ENCODE data around the gene GPR173. TPM values are rescaled to one million over a fixed set of nuclear protein-coding genes. Genes with fewer than 3 reads are reported as not detected.

GPR173 gene
- total RNA-seq, 2 experiments from 2014 or later = 5.4 to 8.7 TPM

DNA sequence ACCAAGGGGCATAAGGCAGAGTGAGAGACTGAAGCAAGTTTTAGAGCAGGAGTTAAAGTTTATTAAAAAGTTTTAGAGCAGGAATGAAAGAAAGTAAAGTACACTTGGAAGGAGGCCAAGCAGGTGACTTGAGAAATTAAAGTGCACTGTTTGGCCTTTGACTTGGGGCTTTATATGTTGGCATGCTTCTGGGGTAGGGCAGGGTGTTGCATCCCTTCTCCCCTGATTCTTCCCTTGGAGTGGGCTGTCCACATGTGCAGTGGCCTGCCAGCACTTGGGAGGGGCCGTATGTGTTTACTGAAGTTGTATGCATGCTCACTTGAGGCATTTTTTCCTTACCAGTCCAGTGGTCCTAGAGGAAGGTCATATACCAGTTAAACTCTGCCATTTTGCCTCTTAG lies 35.3 kb upstream of the GPR173 start:
- no peaks in the 10 kb centered on the region for H3K4me1 ChIP-seq (ENCODE audit: insufficient read depth, low read length, poor library complexity, severe bottlenecking)
- no peak for TF ChIP-seq CTCF (conservative IDR thresholded peaks at IDR 0.05; ENCODE audit: low read length)
- no peak for TF ChIP-seq EZH2phosphoT487 (IDR thresholded peaks at IDR 0.05; ENCODE audit: borderline replicate concordance, low read depth, low read length)
- H3K36me3 ChIP-seq (ENCODE audit: insufficient read depth, low read length) = no peaks in the 10 kb centered on the region
- no peak overlapping the region for H3K4me2 ChIP-seq (ENCODE audit: low read length)
- intact Hi-C loops (cut with micrococcal nuclease; ENCODE audit: unreplicated experiment) = no loop called here
- no peak overlapping the region for H3K27ac ChIP-seq (ENCODE audit: low read depth, low read length, poor library complexity, severe bottlenecking)
- H2AFZ ChIP-seq (ENCODE audit: low read length) = no peak overlapping the region
- BruUV-seq (replicated peaks) = no TSS peak
- H3K79me2 ChIP-seq (ENCODE audit: insufficient read depth, low read depth, low read length) = no peaks in the 10 kb centered on the region
- ChIA-PET CTCF (ENCODE audit: unreplicated experiment) (no interaction called here), POLR2A (no interaction called here)
- no peak overlapping the region for H3K4me3 ChIP-seq (ENCODE audit: low read depth, low read length, poor library complexity, severe bottlenecking)
- H3K9me2 ChIP-seq (ENCODE audit: insufficient read depth, low read length) = no peaks in the 10 kb centered on the region
- DNase-seq (ENCODE audit: low spot score) = no peak
- H4K20me1 ChIP-seq (ENCODE audit: insufficient read depth, low read length) = no peaks in the 10 kb centered on the region
- no peaks in the 10 kb centered on the region for H3K9me3 ChIP-seq (ENCODE audit: low read length)

DNA sequence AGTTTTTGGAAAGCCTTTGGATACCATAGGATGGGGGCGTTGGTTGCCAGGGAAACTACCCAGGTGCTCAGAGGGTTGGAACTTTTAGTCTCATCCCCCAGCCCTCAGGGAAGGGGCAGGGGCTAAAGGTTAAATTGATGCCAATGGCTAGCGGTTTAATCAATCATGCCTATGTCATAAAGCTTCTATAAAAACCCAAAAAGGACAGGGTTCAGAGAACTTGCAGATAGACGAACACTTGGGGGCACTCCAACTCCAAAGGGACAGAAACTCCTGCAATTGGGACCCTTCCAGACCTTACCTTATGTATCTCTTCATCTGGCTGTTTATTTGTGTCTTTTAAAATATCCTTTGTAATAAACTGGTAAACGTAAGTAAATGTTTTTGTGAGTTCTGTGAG lies 30.0 kb upstream of the GPR173 start:
- DNase-seq (ENCODE audit: low spot score) = no peak
- Histone ChIP-seq H2AFZ (ENCODE audit: low read length) (no peak overlapping the region), H3K4me1 (ENCODE audit: insufficient read depth, low read length, poor library complexity, severe bottlenecking) (no peaks in the 10 kb centered on the region), H3K4me2 (ENCODE audit: low read length) (no peak overlapping the region), H4K20me1 (ENCODE audit: insufficient read depth, low read length) (no peaks in the 10 kb centered on the region), H3K9me2 (ENCODE audit: insufficient read depth, low read length) (no peaks in the 10 kb centered on the region), H3K79me2 (ENCODE audit: insufficient read depth, low read depth, low read length) (no peaks in the 10 kb centered on the region), H3K4me3 (ENCODE audit: low read depth, low read length, poor library complexity, severe bottlenecking) (no peak overlapping the region), H3K9me3 (ENCODE audit: low read length) (no peaks in the 10 kb centered on the region), H3K36me3 (ENCODE audit: insufficient read depth, low read length) (no peaks in the 10 kb centered on the region), H3K27ac (ENCODE audit: low read depth, low read length, poor library complexity, severe bottlenecking) (no peak overlapping the region)
- TF ChIP-seq CTCF (conservative IDR thresholded peaks at IDR 0.05; ENCODE audit: low read length) = peak; percentile 42; the same call in 1 of the 2 replicates
- TF ChIP-seq EZH2phosphoT487 (IDR thresholded peaks at IDR 0.05; ENCODE audit: borderline replicate concordance, low read depth, low read length) = no peak
- CTCF ChIA-PET (ENCODE audit: unreplicated experiment) = no interaction called here
- intact Hi-C loops (cut with micrococcal nuclease; ENCODE audit: unreplicated experiment) = no loop called here
- no TSS peak for BruUV-seq (replicated peaks)
- POLR2A ChIA-PET = no interaction called here

DNA sequence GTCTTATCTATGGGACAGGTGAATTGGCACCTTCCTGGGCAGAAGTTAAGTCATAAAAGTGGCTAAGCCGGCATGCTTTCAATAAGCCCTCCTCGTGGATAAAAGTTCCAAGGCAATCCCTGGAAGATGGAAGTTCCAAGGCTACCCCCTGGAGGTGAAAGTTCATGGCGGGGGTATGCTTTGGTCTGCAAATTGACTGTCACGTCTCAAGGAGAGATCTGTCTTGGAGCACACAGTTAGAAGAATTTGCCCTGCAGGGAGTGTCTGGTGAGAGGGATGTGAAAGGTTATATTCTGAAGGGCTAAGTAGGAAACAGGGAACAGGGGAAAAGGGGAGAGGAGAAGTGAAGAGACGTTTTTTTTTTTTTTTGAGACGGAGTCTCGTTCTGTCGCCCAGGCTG lies 26.2 kb upstream of the GPR173 start:
- H2AFZ ChIP-seq (ENCODE audit: low read length) = no peak overlapping the region
- ChIA-PET POLR2A (no interaction called here), CTCF (ENCODE audit: unreplicated experiment) (no interaction called here)
- no peaks in the 10 kb centered on the region for H4K20me1 ChIP-seq (ENCODE audit: insufficient read depth, low read length)
- no peak overlapping the region for H3K4me3 ChIP-seq (ENCODE audit: low read depth, low read length, poor library complexity, severe bottlenecking)
- no peak for DNase-seq (ENCODE audit: low spot score)
- H3K9me2 ChIP-seq (ENCODE audit: insufficient read depth, low read length) = no peaks in the 10 kb centered on the region
- no peak overlapping the region for H3K4me2 ChIP-seq (ENCODE audit: low read length)
- no TSS peak for BruUV-seq (replicated peaks)
- no peak for TF ChIP-seq EZH2phosphoT487 (IDR thresholded peaks at IDR 0.05; ENCODE audit: borderline replicate concordance, low read depth, low read length)
- no peaks in the 10 kb centered on the region for H3K36me3 ChIP-seq (ENCODE audit: insufficient read depth, low read length)
- intact Hi-C loops (cut with micrococcal nuclease; ENCODE audit: unreplicated experiment) = no loop called here
- no peaks in the 10 kb centered on the region for H3K4me1 ChIP-seq (ENCODE audit: insufficient read depth, low read length, poor library complexity, severe bottlenecking)
- H3K27ac ChIP-seq (ENCODE audit: low read depth, low read length, poor library complexity, severe bottlenecking) = no peak overlapping the region
- H3K79me2 ChIP-seq (ENCODE audit: insufficient read depth, low read depth, low read length) = no peaks in the 10 kb centered on the region
- no peaks in the 10 kb centered on the region for H3K9me3 ChIP-seq (ENCODE audit: low read length)

Data from OCI-LY7 (cell line).